ENCODE measurements around the gene MAP4K1. TPM values are rescaled to one million over a fixed set of nuclear protein-coding genes. Genes with fewer than 3 reads are reported as not detected.

Gene MAP4K1
- total RNA-seq, 2 donors from 2014 or later = 2.0 to 2.9 TPM

GRCh38 chr19:38664503-38665211 is 46.9 kb upstream of the MAP4K1 start:
- Histone ChIP-seq H3K36me3 (replicated peaks in 1 of 2; ENCODE audit: insufficient read depth in 1 of 2, low read depth in 2 of 2) (no peaks in the 10 kb centered on the region), H3K27me3 (no peaks in the 10 kb centered on the region), H3K27ac (peak overlapping the region; percentile 84 to 98 (median 94)), H3K4me1 (peaks cover 100% of the 10 kb centered on the region), H3K9me3 (no peaks in the 10 kb centered on the region), H3K4me3 (no peak overlapping the region)
- DNase-seq (no peak), ATAC-seq (no peak)
- WGBS, 2 donors = 37 to 48% methylated on average over 6 to 7 of the region's 7 CpGs
- intact Hi-C loops (cut with DNase I) = no loop called here
- TF ChIP-seq POLR2A (IDR thresholded peaks at IDR 0.05) = peak in 1 of 3 donors; percentile 16
- TF ChIP-seq CTCF (IDR thresholded peaks at IDR 0.05) = no peak

GRCh38 chr19:38663957-38664502 is 46.3 kb upstream of the MAP4K1 start:
- Histone ChIP-seq H3K9me3 (no peaks in the 10 kb centered on the region), H3K4me3 (no peak overlapping the region), H3K27me3 (no peaks in the 10 kb centered on the region), H3K4me1 (peaks cover 100% of the 10 kb centered on the region), H3K27ac (peak overlapping the region; percentile 84 to 98 (median 94)), H3K36me3 (replicated peaks in 1 of 2; ENCODE audit: insufficient read depth in 1 of 2, low read depth in 2 of 2) (no peaks in the 10 kb centered on the region)
- no peak for TF ChIP-seq POLR2A (IDR thresholded peaks at IDR 0.05)
- TF ChIP-seq CTCF (IDR thresholded peaks at IDR 0.05) = no peak
- DNase-seq = peak in 3 of 4 donors; percentile 50 to 61 (median 55)
- ATAC-seq = no peak
- 36 to 52% methylated on average over 16 to 17 of the region's 19 CpGs for WGBS, 2 donors
- intact Hi-C loops (cut with DNase I) = no loop called here

- DNase-seq (no peak), ATAC-seq (no peak)
- H3K9me3 ChIP-seq = no peaks in the 10 kb centered on the region
- WGBS, 2 donors = 81 to 84% methylated on average over 10 to 22 of the region's 22 CpGs
- H3K36me3 ChIP-seq (replicated peaks in 1 of 2; ENCODE audit: insufficient read depth in 1 of 2, low read depth in 2 of 2) = no peaks in the 10 kb centered on the region
- H3K4me1 ChIP-seq = peaks cover 100% of the 10 kb centered on the region
- no peak overlapping the region for H3K4me3 ChIP-seq
- peak overlapping the region; percentile 65 to 98 (median 94) for H3K27ac ChIP-seq
- no peak for TF ChIP-seq CTCF (IDR thresholded peaks at IDR 0.05)
- H3K27me3 ChIP-seq = no peaks in the 10 kb centered on the region
- intact Hi-C loops (cut with DNase I) = no loop called here
These were observed 45.5 kb upstream of the MAP4K1 start for GRCh38 chr19:38663156-38663651.

- 34 to 68% methylated on average over 2 to 7 of the region's 7 CpGs for WGBS, 2 donors
- intact Hi-C loops (cut with DNase I) = no loop called here
These were observed 44.9 kb upstream of the MAP4K1 start for GRCh38 chr19:38662537-38663155.

More at GRCh38 chr19:38662537-38663155, 44.9 kb upstream of the MAP4K1 start:
- H3K27ac ChIP-seq = peak overlapping the region; percentile 75 to 98 (median 94)
- H3K4me1 ChIP-seq = peaks cover 100% of the 10 kb centered on the region
- DNase-seq (no peak), ATAC-seq (no peak)
- no peak overlapping the region for H3K4me3 ChIP-seq
- no peaks in the 10 kb centered on the region for H3K9me3 ChIP-seq
- H3K36me3 ChIP-seq (replicated peaks in 1 of 2; ENCODE audit: insufficient read depth in 1 of 2, low read depth in 2 of 2) = no peaks in the 10 kb centered on the region
- H3K27me3 ChIP-seq = no peaks in the 10 kb centered on the region
- TF ChIP-seq POLR2A (IDR thresholded peaks at IDR 0.05) = no peak
- TF ChIP-seq CTCF (IDR thresholded peaks at IDR 0.05) = no peak

Measured in body of pancreas (tissue), 4 donors.